IPS-18a (cell line): ENCODE data around the gene MRI1.
"Not testable (repeated sequence)": the region's sequence is repeated elsewhere in the genome, so short reads cannot be mapped to it uniquely, and the experiment has no call there.

Source experiments
- H3K27ac ChIP-seq: one replicate; pipeline ENCODE4 v1.5.1; 2013; ENCODE audit warnings: low read length
- H3K27me3 ChIP-seq: one replicate; pipeline ENCODE4 v1.6.1; 2013; ENCODE audit warnings: mild to moderate bottlenecking, low read length; ENCODE audit not compliant: control insufficient read depth, insufficient read depth
- H3K36me3 ChIP-seq: one replicate; pipeline ENCODE4 v1.6.1; 2013; ENCODE audit warnings: low read depth, low read length; ENCODE audit not compliant: control insufficient read depth
- H3K4me1 ChIP-seq: one replicate; pipeline ENCODE4 v1.6.1; 2013; ENCODE audit warnings: low read depth, low read length; ENCODE audit not compliant: control insufficient read depth
- H3K4me3 ChIP-seq: one replicate; pipeline ENCODE4 v1.5.1; 2013; ENCODE audit warnings: low read length
- H3K9ac ChIP-seq: one replicate; pipeline ENCODE4 v1.6.1; 2013; ENCODE audit warnings: mild to moderate bottlenecking, low read length, moderate library complexity
- H3K9me3 ChIP-seq: one replicate; pipeline ENCODE4 v1.6.1; 2013; ENCODE audit warnings: low read depth, low read length; ENCODE audit not compliant: control insufficient read depth

The MRI1 gene

DNA sequence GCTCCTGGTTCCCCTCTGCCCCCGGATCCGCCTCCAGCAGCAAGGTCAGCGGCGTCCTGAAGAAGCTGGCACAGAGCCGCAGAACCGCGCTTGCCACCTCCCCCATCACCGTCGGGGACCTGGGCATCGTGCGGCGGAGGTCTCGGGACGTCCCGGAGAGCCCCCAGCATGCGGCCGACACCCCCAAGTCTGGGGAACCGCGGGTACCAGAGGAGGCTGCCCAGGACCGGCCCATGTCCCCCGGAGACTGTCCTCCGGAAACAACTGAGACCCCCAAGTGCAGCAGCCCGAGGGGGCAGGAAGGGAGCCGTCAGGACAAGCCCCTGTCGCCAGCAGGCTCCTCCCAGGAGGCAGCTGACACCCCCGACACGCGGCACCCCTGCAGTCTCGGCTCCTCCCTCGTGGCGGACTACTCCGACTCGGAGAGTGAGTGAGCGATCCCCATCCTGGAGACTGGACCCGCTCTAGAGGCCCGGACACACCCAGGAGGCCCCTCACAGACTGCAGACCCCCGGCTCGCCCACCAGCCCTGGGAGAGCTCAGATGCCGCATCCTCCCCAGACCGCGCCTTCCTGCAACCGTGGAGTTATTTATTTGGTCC, 1.6 kb upstream of the MRI1 start:
- Histone ChIP-seq H3K9me3 (no peaks in the 10 kb centered on the region), H3K36me3 (peaks cover 12% of the 10 kb centered on the region), H3K27ac (no peak overlapping the region), H3K4me1 (no peaks in the 10 kb centered on the region), H3K4me3 (no peak overlapping the region), H3K27me3 (peaks cover 8% of the 10 kb centered on the region), H3K9ac (no peak overlapping the region)

DNA sequence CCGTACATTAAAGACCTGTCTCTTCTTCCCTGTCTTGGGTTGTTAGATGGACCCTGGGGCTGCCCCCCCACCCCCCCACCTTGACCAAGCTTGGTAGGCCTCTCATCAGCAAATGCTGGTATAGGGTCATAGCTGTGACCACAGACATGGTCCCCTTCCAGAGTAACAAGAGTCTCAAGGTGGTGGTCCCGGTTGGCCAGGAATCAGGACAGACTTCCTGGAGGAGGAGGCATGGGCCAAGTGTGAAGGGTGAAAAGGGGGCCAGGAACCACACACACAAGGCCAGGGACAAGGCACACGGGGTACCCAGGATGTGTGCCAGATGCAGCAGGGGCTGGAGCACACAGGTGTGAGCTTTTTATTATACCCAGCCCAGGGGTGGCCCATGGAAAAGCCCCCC, 1.1 kb upstream of the MRI1 start:
- H3K9ac ChIP-seq: no peak overlapping the region
- no peak overlapping the region for H3K4me3 ChIP-seq
- H3K36me3 ChIP-seq: peaks cover 7% of the 10 kb centered on the region
- H3K4me1 ChIP-seq: no peaks in the 10 kb centered on the region
- H3K27ac ChIP-seq: no peak overlapping the region
- H3K9me3 ChIP-seq: no peaks in the 10 kb centered on the region
- H3K27me3 ChIP-seq: peaks cover 8% of the 10 kb centered on the region

DNA sequence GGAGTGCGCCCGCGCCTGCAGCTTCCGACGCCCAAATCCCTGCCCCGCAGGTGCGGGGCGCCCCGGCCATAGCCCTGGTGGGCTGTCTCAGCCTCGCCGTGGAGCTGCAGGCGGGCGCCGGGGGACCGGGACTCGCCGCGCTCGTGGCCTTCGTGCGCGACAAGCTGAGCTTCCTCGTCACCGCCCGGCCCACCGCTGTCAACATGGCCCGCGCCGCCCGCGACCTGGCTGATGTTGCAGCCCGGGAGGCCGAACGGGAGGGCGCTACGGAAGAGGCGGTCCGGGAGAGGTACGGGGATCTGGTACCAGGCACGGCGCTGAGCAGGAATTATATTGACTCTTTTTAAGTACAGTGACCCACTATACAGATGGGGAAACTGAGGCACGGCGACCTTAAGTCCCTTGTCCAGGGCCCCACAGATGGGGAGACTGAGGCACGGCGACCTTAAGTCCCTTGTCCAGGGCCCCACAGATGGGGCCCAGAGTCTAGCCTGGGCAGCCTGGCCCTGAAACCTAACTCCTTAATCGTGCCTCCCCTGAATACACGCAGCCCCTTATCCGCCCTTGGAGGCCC, 586 bp downstream of the MRI1 start:
- no peaks in the 10 kb centered on the region for H3K36me3 ChIP-seq
- H3K9me3 ChIP-seq: no peaks in the 10 kb centered on the region
- H3K27me3 ChIP-seq: peaks cover 8% of the 10 kb centered on the region
- no peak overlapping the region for H3K27ac ChIP-seq
- H3K9ac ChIP-seq: no peak overlapping the region
- no peaks in the 10 kb centered on the region for H3K4me1 ChIP-seq
- peak overlapping the region; percentile 46 for H3K4me3 ChIP-seq

DNA sequence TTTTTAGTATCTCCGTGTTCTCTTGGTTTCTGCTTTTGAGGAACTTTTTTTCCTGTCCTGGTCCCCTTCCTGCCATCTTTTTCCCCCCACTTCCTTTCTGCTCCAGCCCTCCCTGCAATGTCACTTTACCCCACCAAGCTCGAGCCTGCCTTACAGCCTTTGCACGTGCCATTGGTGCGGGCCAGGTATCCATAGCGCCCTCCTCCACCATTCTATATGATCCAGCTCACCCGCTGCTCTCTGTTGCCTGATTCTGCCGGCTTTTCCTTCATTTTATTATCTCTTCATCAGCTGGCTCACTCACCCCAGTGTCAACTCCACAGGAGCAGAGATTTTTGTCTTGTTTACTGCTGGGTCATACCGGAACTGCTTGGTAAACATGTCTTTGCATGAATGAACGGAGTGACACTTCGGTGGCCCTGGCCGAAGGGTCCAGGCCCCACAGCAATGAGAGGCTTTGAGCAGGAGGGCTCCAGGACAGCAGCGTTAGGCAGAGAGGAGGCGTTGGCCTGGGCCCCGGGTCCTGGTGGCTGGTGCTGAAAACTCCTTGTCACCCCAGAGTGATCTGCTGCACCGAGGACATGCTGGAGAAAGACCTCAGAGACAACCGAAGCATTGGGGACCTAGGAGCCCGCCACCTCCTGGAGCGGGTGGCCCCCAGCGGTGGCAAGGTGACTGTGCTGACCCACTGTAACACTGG, 1.2 kb downstream of the MRI1 start:
- Histone ChIP-seq H3K27me3 (peaks cover 8% of the 10 kb centered on the region), H3K9ac (no peak overlapping the region), H3K36me3 (no peaks in the 10 kb centered on the region), H3K4me1 (no peaks in the 10 kb centered on the region), H3K4me3 (peak overlapping the region; percentile 46), H3K27ac (no peak overlapping the region), H3K9me3 (no peaks in the 10 kb centered on the region)

DNA sequence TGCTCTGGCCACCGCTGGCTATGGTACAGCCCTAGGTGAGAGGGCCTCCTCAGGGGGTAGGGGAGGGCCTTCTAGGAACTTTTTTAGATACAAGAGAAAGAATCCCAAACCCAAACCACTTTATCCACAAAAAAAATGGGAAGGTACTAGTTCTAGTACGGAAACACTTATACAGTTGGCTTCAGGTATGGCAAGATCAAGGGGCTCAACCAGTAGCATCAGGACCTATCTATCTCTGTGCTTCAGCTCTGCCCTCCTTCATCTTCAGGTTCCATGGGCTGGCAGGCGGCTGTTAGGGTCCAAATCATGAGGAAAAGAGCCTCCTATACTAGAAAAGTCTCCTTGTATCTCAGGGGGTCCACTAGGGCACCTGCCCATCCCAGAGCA, 1.8 kb downstream of the MRI1 start:
- H3K36me3 ChIP-seq: no peaks in the 10 kb centered on the region
- H3K9me3 ChIP-seq: no peaks in the 10 kb centered on the region
- no peaks in the 10 kb centered on the region for H3K4me1 ChIP-seq
- no peak overlapping the region for H3K27ac ChIP-seq
- peaks cover 8% of the 10 kb centered on the region for H3K27me3 ChIP-seq
- no peak overlapping the region for H3K9ac ChIP-seq
- no peak overlapping the region for H3K4me3 ChIP-seq

DNA sequence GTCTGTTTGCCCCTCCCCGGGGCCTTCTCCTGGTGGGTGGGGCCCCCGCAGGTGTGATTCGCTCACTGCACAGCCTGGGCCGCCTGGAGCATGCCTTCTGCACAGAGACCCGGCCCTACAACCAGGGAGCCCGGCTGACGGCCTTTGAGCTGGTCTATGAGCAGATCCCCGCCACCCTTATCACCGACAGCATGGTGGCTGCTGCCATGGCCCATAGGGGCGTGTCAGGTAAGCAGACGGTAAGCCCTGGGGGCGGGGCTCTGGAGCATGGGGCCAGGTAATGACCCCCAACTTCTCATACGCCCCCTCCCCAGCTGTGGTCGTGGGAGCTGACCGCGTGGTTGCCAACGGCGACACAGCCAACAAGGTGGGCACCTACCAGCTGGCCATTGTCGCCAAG, 4.2 kb downstream of the MRI1 start:
- Histone ChIP-seq H3K36me3 (no peaks in the 10 kb centered on the region), H3K27me3 (peaks cover 8% of the 10 kb centered on the region), H3K4me3 (no peak overlapping the region), H3K4me1 (no peaks in the 10 kb centered on the region), H3K9ac (no peak overlapping the region), H3K9me3 (no peaks in the 10 kb centered on the region), H3K27ac (no peak overlapping the region)

DNA sequence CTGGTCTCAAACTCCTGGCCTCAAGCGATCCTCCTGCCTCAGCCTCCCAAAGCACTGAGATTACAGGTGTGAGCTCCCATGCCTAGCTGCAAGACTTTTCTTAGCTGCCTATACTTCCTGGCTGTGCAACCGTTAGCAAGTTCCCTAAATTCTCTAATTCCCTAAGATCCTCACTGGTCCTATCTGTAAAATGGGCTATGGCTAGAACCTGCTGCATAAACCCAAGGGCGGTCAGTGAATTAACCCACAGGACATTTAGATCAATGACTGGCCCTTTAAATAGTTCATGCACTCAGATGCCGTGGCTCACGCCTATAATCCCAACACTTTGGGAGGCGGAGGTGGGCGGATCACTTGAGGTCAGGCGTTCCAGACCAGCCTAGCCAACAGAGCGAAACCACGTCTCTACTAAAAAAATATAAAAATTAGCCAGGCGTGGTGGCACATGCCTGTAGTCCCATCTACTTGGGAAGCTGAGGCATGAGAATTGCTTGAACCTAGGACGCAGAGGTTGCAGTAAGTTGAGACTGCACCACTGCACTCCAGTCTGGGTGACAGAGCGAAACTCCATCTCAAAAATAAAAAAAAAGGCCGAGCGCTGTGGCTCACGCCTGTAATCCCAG, 5.8 kb downstream of the MRI1 start:
- H3K9me3 ChIP-seq: no peaks in the 10 kb centered on the region
- H3K27ac ChIP-seq: no peak overlapping the region
- no peaks in the 10 kb centered on the region for H3K4me1 ChIP-seq
- H3K36me3 ChIP-seq: no peaks in the 10 kb centered on the region
- H3K27me3 ChIP-seq: peaks cover 5% of the 10 kb centered on the region
- H3K9ac ChIP-seq: no peak overlapping the region
- no peak overlapping the region for H3K4me3 ChIP-seq

DNA sequence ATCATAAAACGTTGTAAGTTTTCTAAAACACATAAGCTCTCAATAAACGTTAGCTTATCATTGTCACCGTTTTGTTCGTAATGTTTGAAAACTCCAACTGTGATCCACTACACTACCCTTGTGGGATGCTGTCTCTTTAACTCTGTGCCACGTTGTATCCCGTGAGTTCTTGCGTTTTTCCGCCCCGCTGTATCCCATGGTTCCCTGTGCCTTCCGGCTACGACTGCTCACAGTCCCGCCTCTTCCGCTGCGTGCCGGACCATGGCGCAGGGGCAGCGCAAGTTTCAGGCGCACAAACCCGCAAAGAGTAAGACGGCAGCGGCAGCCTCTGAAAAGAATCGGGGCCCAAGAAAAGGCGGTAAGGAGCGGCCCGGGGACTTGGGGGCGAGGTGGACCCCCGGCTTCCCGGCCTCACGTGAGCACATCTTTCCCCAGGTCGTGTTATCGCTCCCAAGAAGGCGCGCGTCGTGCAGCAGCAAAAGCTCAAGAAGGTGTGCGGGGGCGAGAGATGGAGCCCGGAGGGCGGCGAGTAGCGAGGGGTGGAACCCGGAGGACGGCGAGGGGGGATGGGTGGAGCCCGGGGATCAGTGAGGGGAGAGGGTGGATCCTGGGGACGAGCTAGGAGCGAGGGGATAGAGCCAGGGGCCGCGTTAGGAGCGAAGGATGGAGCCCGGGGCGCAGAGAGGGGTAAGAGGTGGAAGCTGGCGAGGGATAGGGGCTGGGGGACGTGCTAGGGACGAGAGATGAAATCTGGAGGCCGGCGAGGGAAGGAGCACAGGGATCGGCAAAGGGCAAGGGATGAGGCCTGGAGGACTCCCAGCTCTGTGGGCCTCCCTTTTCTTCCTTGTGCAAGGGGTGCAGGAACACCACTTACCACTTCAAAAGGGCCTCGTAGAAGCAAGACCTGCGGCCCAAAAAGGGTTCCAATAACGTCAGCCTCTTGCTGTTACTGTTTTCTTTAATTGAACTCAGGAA, 10.2 kb downstream of the MRI1 start, which contains the start of gene C19orf53:
Gene C19orf53 (plus strand): TSS at position 240 of the 975 bp plus-strand sequence. CDS start 22 bp downstream, at position 262.
- H3K36me3 ChIP-seq: peaks cover 22% of the 10 kb centered on the region
- H3K4me3 ChIP-seq: peak within 1 kb of the TSS; percentile 81
- no peaks in the 10 kb centered on the region for H3K27me3 ChIP-seq
- peak within 1 kb of the TSS; percentile 92 for H3K9ac ChIP-seq
- H3K4me1 ChIP-seq: peaks cover 3% of the 10 kb centered on the region
- peak within 1 kb of the TSS; percentile 83 for H3K27ac ChIP-seq
- no peaks in the 10 kb centered on the region for H3K9me3 ChIP-seq

DNA sequence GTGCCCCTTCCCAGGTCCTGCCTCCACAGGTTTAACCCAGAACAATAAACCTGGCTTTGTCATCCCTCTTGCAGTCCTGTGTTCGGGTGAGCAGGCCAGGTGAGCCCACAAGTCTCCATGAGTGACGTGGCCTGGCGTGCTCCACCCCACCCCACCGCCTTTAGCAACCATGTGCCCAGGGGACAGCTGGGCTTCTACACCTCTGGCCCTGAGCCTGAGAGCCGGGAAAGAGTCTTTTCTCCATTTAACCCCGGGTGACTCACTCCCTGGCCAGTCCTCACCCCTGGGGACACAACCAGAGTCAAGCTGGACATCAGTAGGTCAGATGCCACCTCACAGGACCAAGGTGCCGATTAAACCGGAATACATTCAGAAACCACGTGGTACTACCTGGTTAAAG, 14.1 kb downstream of the MRI1 start:
- Histone ChIP-seq H3K4me1 (peaks cover 3% of the 10 kb centered on the region), H3K27ac (no peak overlapping the region), H3K4me3 (no peak overlapping the region), H3K36me3 (peaks cover 22% of the 10 kb centered on the region), H3K9ac (no peak overlapping the region), H3K27me3 (no peaks in the 10 kb centered on the region), H3K9me3 (no peaks in the 10 kb centered on the region)

DNA sequence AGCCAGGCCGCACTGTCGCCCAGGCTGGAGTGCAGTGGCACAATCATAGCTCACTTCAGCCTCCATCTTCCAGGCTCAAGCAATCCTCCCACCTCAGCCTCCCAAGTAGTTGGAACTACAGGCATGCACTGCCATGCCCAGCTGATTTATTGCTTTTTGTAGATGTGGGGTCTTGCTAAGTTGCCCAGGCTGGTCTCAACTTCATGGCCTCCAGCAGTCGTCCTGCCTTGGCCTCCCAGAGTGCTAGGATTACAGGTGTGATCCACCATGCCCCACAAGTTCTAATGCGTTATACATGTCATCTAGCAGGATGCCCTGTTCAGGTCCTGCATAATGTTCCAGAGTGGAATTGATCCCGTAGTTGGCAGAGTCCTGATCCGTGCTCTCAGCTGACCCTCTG, 14.5 kb downstream of the MRI1 start:
- Histone ChIP-seq H3K27me3 (no peaks in the 10 kb centered on the region), H3K9me3 (no peaks in the 10 kb centered on the region), H3K9ac (no peak overlapping the region), H3K36me3 (peaks cover 22% of the 10 kb centered on the region), H3K4me1 (peaks cover 3% of the 10 kb centered on the region), H3K27ac (no peak overlapping the region), H3K4me3 (no peak overlapping the region)

DNA sequence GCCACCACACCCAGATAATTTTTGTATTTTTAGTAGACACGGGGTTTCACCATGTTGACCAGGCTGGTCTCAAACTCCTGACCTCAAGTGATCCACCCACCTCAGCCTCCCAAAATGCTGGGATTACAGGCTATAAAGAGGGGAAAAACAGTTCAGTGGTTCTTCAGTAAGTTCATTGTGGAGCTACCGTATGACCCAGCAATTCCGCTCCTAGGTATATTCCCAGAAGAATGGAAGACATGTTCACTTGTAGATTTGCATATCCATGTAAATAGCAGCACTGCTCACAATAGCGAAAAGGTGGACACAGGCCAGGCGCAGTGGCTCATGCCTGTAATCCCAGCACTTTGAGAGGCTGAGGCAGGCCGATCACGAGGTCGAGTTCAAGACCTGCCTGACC, 15.5 kb downstream of the MRI1 start:
- H3K27ac ChIP-seq, H3K4me1 ChIP-seq, H3K27me3 ChIP-seq, H3K9me3 ChIP-seq, H3K9ac ChIP-seq, H3K4me3 ChIP-seq: not testable (repeated sequence)
- H3K36me3 ChIP-seq: peaks cover 22% of the 10 kb centered on the region
